ENCODE data around the gene EED. TPM values are rescaled to one million over a fixed set of nuclear protein-coding genes. Genes with fewer than 3 reads are reported as not detected.

Gene EED
- total and polyA plus RNA-seq, 2 experiments from 2014 or later: 15.5 to 23.7 TPM

DNA sequence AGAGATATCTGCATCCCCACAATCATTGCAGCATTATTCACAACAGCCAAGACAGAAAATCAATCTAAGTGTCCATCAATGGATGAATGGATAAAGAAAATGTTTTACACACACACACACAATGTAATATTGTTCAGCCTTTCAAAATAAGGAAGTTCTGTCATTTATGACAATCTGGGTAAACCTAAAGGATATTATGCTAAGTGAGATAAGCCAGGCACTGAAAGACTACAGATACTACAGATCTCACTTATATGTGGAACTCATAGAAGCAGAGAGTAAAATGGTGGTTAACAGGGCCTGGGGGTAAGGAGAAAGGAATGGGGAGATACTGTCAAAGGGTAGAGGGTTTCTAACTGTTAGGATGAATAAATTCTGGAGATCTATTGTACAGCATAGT, 36.0 kb upstream of the EED start:
- peaks cover 6% of the 10 kb centered on the region for H3K4me1 ChIP-seq (ENCODE audit: insufficient read depth)
- no peak overlapping the region for H3K4me3 ChIP-seq
- DNase-seq (ENCODE audit: low spot score): no peak
- no peak overlapping the region for H3K4me2 ChIP-seq
- no peaks in the 10 kb centered on the region for H4K20me1 ChIP-seq (ENCODE audit: insufficient read depth, poor library complexity, severe bottlenecking)
- H3K36me3 ChIP-seq (replicated peaks; ENCODE audit: insufficient read depth, low read depth): no peaks in the 10 kb centered on the region
- H3K9me2 ChIP-seq (replicated peaks; ENCODE audit: insufficient read depth): no peaks in the 10 kb centered on the region
- H2AFZ ChIP-seq: no peak overlapping the region
- H3K27ac ChIP-seq: no peak overlapping the region
- no peak for TF ChIP-seq CTCF (IDR thresholded peaks at IDR 0.05; ENCODE audit: poor library complexity)
- no peak for TF ChIP-seq EZH2 (IDR thresholded peaks at IDR 0.05; ENCODE audit: borderline replicate concordance)
- no peak for TF ChIP-seq EZH2phosphoT487 (IDR thresholded peaks at IDR 0.05; ENCODE audit: low read depth, severe bottlenecking, unreplicated experiment)
- no peaks in the 10 kb centered on the region for H3K9me3 ChIP-seq (ENCODE audit: low read depth)
- no peaks in the 10 kb centered on the region for H3K79me2 ChIP-seq
- no peaks in the 10 kb centered on the region for H3K27me3 ChIP-seq

DNA sequence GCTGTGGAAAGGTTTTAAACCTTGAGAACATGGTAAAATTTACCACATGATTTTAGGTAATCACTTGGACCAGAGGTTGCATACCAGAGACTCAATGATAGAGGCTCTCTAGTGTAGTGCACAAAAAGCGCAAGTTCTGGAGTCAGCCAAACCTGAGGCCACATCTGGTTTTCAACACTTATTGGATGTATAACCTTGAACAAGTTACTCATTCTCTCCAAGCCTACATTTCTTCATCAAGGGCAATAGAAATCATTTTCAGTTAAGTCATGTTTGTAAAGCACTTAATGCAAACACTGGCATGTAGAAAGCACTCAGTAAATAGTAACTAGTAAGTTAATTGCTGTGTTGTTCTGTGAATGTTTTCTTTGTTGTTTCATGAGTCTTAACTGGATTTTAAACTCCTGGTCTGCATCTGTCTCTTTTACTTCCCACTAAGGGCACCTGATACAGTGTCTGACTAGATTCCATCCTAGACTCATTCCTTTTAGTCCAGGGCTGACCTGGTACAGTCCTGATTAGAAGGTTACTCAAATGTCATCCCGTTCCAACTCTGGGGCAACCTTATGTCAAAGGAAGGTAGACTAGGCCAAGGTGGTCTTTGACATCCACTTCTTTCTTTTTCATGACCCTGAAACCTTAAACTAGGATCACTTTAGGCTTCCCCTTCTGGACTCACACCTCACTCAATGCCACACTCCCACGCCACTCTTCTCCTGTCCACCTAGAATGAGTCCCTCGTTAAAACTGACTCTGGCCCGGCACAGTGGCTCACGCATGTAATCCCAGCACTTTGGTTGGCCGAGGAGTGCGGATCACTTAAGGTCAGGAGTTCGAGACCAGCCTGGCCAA, 34.5 kb upstream of the EED start:
- 93% methylated on average over 9 of the region's 9 CpGs for WGBS (ENCODE audit: low lambda C conversion rate, missing lambda C conversion rate)
- Histone ChIP-seq H3K4me2 (no peak overlapping the region), H3K4me1 (ENCODE audit: insufficient read depth) (peaks cover 6% of the 10 kb centered on the region), H3K27ac (peak overlapping the region; percentile 29), H3K79me2 (no peaks in the 10 kb centered on the region), H3K4me3 (no peak overlapping the region), H2AFZ (no peak overlapping the region), H3K9me3 (ENCODE audit: low read depth) (no peaks in the 10 kb centered on the region), H3K9me2 (replicated peaks; ENCODE audit: insufficient read depth) (no peaks in the 10 kb centered on the region), H3K27me3 (no peaks in the 10 kb centered on the region), H4K20me1 (ENCODE audit: insufficient read depth, poor library complexity, severe bottlenecking) (no peaks in the 10 kb centered on the region), H3K36me3 (replicated peaks; ENCODE audit: insufficient read depth, low read depth) (no peaks in the 10 kb centered on the region)
- TF ChIP-seq CTCF (IDR thresholded peaks at IDR 0.05; ENCODE audit: poor library complexity) (no peak), EZH2phosphoT487 (IDR thresholded peaks at IDR 0.05; ENCODE audit: low read depth, severe bottlenecking, unreplicated experiment) (no peak), EZH2 (IDR thresholded peaks at IDR 0.05; ENCODE audit: borderline replicate concordance) (no peak)
- DNase-seq (ENCODE audit: low spot score): peak; percentile 24

GRCh38 chr11:86210898-86211297, 33.7 kb upstream of the EED start:
- H3K4me2 ChIP-seq: no peak overlapping the region
- H4K20me1 ChIP-seq (ENCODE audit: insufficient read depth, poor library complexity, severe bottlenecking): no peaks in the 10 kb centered on the region
- no peaks in the 10 kb centered on the region for H3K36me3 ChIP-seq (replicated peaks; ENCODE audit: insufficient read depth, low read depth)
- H3K4me1 ChIP-seq (ENCODE audit: insufficient read depth): peaks cover 6% of the 10 kb centered on the region
- no peaks in the 10 kb centered on the region for H3K9me3 ChIP-seq (ENCODE audit: low read depth)
- H2AFZ ChIP-seq: no peak overlapping the region
- no peaks in the 10 kb centered on the region for H3K79me2 ChIP-seq
- H3K27ac ChIP-seq: no peak overlapping the region
- TF ChIP-seq EZH2 (IDR thresholded peaks at IDR 0.05; ENCODE audit: borderline replicate concordance): no peak
- TF ChIP-seq CTCF (IDR thresholded peaks at IDR 0.05; ENCODE audit: poor library complexity): no peak
- TF ChIP-seq EZH2phosphoT487 (IDR thresholded peaks at IDR 0.05; ENCODE audit: low read depth, severe bottlenecking, unreplicated experiment): no peak
- WGBS (ENCODE audit: low lambda C conversion rate, missing lambda C conversion rate): 72% methylated on average over 4 of the region's 4 CpGs
- H3K4me3 ChIP-seq: no peak overlapping the region
- no peak for DNase-seq (ENCODE audit: low spot score)
- no peaks in the 10 kb centered on the region for H3K9me2 ChIP-seq (replicated peaks; ENCODE audit: insufficient read depth)
- H3K27me3 ChIP-seq: no peaks in the 10 kb centered on the region

Data from hepatocyte (in vitro differentiated cells).